GM23338 (cell line): ENCODE data around the gene ASCL2.

ENCODE experiments used
- EZH2 ChIP-seq: fragments of 200-600 bp; sonication (generic); IDR thresholded peaks from one replicate; pipeline ENCODE4 v1.8.0; 2017; ENCODE audit warnings: antibody characterized with exemption, mild to moderate bottlenecking, low read depth; ENCODE audit not compliant: unreplicated experiment
- EZH2phosphoT487 ChIP-seq: fragments of 200-600 bp; sonication (generic); IDR thresholded peaks from one replicate; pipeline ENCODE4 v1.8.1; 2018; ENCODE audit warnings: antibody characterized with exemption; ENCODE audit not compliant: unreplicated experiment
- JUNB ChIP-seq: IDR thresholded peaks from one replicate; pipeline ENCODE4 v1.6.1; 2016; ENCODE audit warnings: antibody characterized with exemption; ENCODE audit not compliant: unreplicated experiment
- POLR2AphosphoS5 ChIP-seq: IDR thresholded peaks from 2 replicates; pipeline ENCODE4 v1.6.1; 2016; ENCODE audit warnings: antibody characterized with exemption, low read depth
- TF ChIP-seq, protein P1 (sequence below), 2 experiments: fragments of 200-600 bp in 1 of 2; sonication (generic) in 1 of 2; conservative IDR thresholded peaks; 2 replicates each; pipeline versions ENCODE4 v1.5.1 to v1.6.1; 2016 to 2017; ENCODE audit warnings: antibody characterized with exemption in 2 of 2, low read depth in 2 of 2, mild to moderate bottlenecking in 2 of 2, moderate library complexity in 1 of 2
- TF ChIP-seq, protein P2 (sequence below): IDR thresholded peaks from one replicate; pipeline ENCODE4 v1.6.1; 2018; ENCODE audit warnings: antibody characterized with exemption; ENCODE audit not compliant: unreplicated experiment

DNA sequence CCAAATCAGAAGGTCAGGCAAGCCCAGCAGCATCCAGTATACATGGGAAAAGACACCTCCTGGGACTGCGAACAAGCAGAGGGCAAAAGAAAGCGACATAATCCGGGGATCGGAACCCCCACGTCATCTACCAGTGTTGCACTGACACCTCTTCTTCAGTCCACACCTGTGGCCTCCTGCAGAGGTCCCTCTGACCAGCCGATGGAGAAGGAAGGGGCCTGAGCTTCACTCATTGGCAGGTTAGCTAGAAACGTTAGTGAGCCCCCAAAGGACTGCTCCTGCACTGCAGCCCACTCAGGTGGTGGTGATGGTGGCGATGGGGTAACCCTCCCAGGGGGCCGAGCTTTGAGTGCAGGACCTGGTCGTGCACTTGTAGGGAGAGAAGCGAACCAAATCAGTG is 22.1 kb downstream of the ASCL2 start:
- TF ChIP-seq POLR2AphosphoS5: no peak
- TF ChIP-seq, protein P1, sequence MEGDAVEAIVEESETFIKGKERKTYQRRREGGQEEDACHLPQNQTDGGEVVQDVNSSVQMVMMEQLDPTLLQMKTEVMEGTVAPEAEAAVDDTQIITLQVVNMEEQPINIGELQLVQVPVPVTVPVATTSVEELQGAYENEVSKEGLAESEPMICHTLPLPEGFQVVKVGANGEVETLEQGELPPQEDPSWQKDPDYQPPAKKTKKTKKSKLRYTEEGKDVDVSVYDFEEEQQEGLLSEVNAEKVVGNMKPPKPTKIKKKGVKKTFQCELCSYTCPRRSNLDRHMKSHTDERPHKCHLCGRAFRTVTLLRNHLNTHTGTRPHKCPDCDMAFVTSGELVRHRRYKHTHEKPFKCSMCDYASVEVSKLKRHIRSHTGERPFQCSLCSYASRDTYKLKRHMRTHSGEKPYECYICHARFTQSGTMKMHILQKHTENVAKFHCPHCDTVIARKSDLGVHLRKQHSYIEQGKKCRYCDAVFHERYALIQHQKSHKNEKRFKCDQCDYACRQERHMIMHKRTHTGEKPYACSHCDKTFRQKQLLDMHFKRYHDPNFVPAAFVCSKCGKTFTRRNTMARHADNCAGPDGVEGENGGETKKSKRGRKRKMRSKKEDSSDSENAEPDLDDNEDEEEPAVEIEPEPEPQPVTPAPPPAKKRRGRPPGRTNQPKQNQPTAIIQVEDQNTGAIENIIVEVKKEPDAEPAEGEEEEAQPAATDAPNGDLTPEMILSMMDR (conservative IDR thresholded peaks at IDR 0.05; ENCODE audit: low read depth in 2 of 2): no peak
- TF ChIP-seq EZH2phosphoT487: no peak
- no peak for TF ChIP-seq EZH2
- TF ChIP-seq, protein P2, sequence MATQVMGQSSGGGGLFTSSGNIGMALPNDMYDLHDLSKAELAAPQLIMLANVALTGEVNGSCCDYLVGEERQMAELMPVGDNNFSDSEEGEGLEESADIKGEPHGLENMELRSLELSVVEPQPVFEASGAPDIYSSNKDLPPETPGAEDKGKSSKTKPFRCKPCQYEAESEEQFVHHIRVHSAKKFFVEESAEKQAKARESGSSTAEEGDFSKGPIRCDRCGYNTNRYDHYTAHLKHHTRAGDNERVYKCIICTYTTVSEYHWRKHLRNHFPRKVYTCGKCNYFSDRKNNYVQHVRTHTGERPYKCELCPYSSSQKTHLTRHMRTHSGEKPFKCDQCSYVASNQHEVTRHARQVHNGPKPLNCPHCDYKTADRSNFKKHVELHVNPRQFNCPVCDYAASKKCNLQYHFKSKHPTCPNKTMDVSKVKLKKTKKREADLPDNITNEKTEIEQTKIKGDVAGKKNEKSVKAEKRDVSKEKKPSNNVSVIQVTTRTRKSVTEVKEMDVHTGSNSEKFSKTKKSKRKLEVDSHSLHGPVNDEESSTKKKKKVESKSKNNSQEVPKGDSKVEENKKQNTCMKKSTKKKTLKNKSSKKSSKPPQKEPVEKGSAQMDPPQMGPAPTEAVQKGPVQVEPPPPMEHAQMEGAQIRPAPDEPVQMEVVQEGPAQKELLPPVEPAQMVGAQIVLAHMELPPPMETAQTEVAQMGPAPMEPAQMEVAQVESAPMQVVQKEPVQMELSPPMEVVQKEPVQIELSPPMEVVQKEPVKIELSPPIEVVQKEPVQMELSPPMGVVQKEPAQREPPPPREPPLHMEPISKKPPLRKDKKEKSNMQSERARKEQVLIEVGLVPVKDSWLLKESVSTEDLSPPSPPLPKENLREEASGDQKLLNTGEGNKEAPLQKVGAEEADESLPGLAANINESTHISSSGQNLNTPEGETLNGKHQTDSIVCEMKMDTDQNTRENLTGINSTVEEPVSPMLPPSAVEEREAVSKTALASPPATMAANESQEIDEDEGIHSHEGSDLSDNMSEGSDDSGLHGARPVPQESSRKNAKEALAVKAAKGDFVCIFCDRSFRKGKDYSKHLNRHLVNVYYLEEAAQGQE: no peak
- no peak for TF ChIP-seq JUNB
